Measurements from ENCODE around the gene LRRC8B. TPM values are rescaled to one million over a fixed set of nuclear protein-coding genes. Genes with fewer than 3 reads are reported as not detected.

Gene LRRC8B
- total and polyA plus RNA-seq, 2 of the 13 experiments (the other 11 are each of a cell fraction or from before 2014, with no cell fraction given) = 4.9 to 7.6 TPM

DNA sequence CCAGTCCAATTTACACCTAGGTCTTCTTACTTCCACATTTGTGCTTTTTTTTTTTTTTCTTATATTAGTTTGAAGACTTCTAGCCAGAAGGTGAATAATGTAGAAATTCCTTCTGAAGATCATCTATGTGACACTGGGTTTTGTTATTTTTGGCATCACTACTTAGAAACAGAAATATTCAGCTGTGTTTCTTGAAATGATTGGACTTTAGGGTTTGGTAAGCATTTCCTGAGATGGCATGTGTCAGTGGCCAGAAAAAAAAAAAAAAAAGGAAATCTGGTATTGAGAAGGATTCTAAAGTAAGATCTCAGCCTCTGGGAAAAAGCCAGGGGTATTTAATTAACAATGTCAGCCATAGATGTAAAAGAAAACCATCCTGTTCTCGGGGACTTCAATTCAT, 64.9 kb downstream of the LRRC8B start (continued):
- TF ChIP-seq ZHX2 (IDR thresholded peaks at IDR 0.05; ENCODE audit: low read depth) (no peak), ZHX2 (CRISPR knock-in tag; IDR thresholded peaks at IDR 0.05; ENCODE audit: borderline replicate concordance) (no peak)

GRCh38 chr1:89590341-89591080, 65.9 kb downstream of the LRRC8B start:
- no peaks in the 10 kb centered on the region for H3K9me3 ChIP-seq (ENCODE audit: low read length)
- WGBS (ENCODE audit: low lambda C conversion rate) = 82% methylated on average over 6 of the region's 6 CpGs
- FAIRE-seq (no peak), ATAC-seq (no peak), DNase-seq (ENCODE audit: low spot score) (no peak)
- no peaks in the 10 kb centered on the region for H3K27me3 ChIP-seq (ENCODE audit: control insufficient read depth in 1 of 2, insufficient read depth in 2 of 2, low read length in 2 of 2)
- no peaks in the 10 kb centered on the region for H4K20me1 ChIP-seq (ENCODE audit: insufficient read depth, low read length)
- H2AFZ ChIP-seq (ENCODE audit: low read length) = no peak overlapping the region
- no peak overlapping the region for H3K4me2 ChIP-seq (ENCODE audit: low read depth, low read length)
- POLR2A ChIA-PET = no interaction called here
- in situ Hi-C loops (cut with HindIII; ENCODE audit: extremely low pct_ligation_motif_present, low pct_unique_long_range_greater_than_20kb) = no loop called here
- H3K36me3 ChIP-seq (replicated peaks in 1 of 2; ENCODE audit: control insufficient read depth in 1 of 2, insufficient read depth in 2 of 2, low read length in 2 of 2) = no peaks in the 10 kb centered on the region
- CTCF ChIA-PET (ENCODE audit: low intra/inter-chr PET ratio, low total read pairs) = no interaction called here
- intact Hi-C loops (cut with micrococcal nuclease; ENCODE audit: unreplicated experiment) = no loop called here
- peaks cover 50% of the 10 kb centered on the region for H3K4me1 ChIP-seq (ENCODE audit: insufficient read depth, low read length)
- no peaks in the 10 kb centered on the region for H3K79me2 ChIP-seq (ENCODE audit: insufficient read depth, low read length)
- H3K27ac ChIP-seq (ENCODE audit: extremely low read length, insufficient read depth, low read length) = no peak overlapping the region
- H3K9ac ChIP-seq (ENCODE audit: insufficient read depth, low read depth, low read length) = no peak overlapping the region
- no peak overlapping the region for H3K4me3 ChIP-seq (replicated peaks in 1 of 3; ENCODE audit: insufficient read depth in 1 of 3, low read depth in 2 of 3, low read length in 3 of 3)
- BruUV-seq (replicated peaks) = no TSS peak
- no peak for TF ChIP-seq RBAK (CRISPR knock-in tag; IDR thresholded peaks at IDR 0.05)
- no peak for TF ChIP-seq KAT7 (CRISPR knock-in tag; IDR thresholded peaks at IDR 0.05; ENCODE audit: borderline replicate concordance)
- no peak for TF ChIP-seq NPAS2 (CRISPR knock-in tag; IDR thresholded peaks at IDR 0.05; ENCODE audit: borderline replicate concordance)
- TF ChIP-seq ZNF282 (IDR thresholded peaks at IDR 0.05; ENCODE audit: partially characterized antibody) = no peak
- no peak for TF ChIP-seq E2F5 (CRISPR knock-in tag; conservative IDR thresholded peaks at IDR 0.05)
- no peak for TF ChIP-seq ZNF18 (CRISPR knock-in tag; IDR thresholded peaks at IDR 0.05; ENCODE audit: insufficient replicate concordance)
- TF ChIP-seq MTA3 (CRISPR knock-in tag; IDR thresholded peaks at IDR 0.05) = no peak
- TF ChIP-seq ZBTB3 (CRISPR knock-in tag; IDR thresholded peaks at IDR 0.05; ENCODE audit: borderline replicate concordance, low read depth) = no peak
- no peak for TF ChIP-seq MED13 (CRISPR knock-in tag; IDR thresholded peaks at IDR 0.05)
- no peak for TF ChIP-seq MIER3 (CRISPR knock-in tag; IDR thresholded peaks at IDR 0.05; ENCODE audit: borderline replicate concordance)
- TF ChIP-seq SNAI1 (CRISPR knock-in tag; IDR thresholded peaks at IDR 0.05; ENCODE audit: borderline replicate concordance) = no peak
- TF ChIP-seq MAZ (IDR thresholded peaks at IDR 0.05; ENCODE audit: borderline replicate concordance, low read depth, low read length) = no peak
- TF ChIP-seq MAZ (CRISPR knock-in tag; IDR thresholded peaks at IDR 0.05; ENCODE audit: low read depth) = no peak
